Keratinocyte (primary cell): ENCODE results near the gene GARS1. TPM values are rescaled to one million over a fixed set of nuclear protein-coding genes. Genes with fewer than 3 reads are reported as not detected.

ENCODE experiments used
- DNase-seq: peaks from one replicate; pipeline ENCODE4 v3.0.0-alpha.2; 2011; ENCODE audit warnings: low read depth, missing footprints, low spot score
- FAIRE-seq: peaks from 2 replicates; lab custom pipeline; 2011; peaks lifted over from hg19 to GRCh38; lab: Jason Lieb, UNC
- H2AFZ ChIP-seq: 2 replicates; pipeline ENCODE4 v1.6.0; 2012; ENCODE audit warnings: low read length, control low read depth, inconsistent platforms; ENCODE audit not compliant: control insufficient read depth
- H3K27ac ChIP-seq: 2 replicates; pipeline ENCODE4 v1.5.1; 2011; ENCODE audit warnings: low read length; ENCODE audit not compliant: control insufficient read depth, insufficient read depth
- H3K27me3 ChIP-seq: 3 replicates; pipeline ENCODE4 v1.6.0; 2011; ENCODE audit warnings: low read length; ENCODE audit not compliant: control insufficient read depth, insufficient read depth; ENCODE audit errors: extremely low read depth
- H3K36me3 ChIP-seq, 2 experiments: 2 replicates in 1 of 2; 3 replicates in 1 of 2; pipeline ENCODE4 v1.5.1; 2011; ENCODE audit warnings: low read length in 2 of 2, mild to moderate bottlenecking in 1 of 2; ENCODE audit not compliant: control insufficient read depth in 2 of 2, insufficient read depth in 2 of 2; ENCODE audit errors: extremely low read depth in 1 of 2
- H3K4me1 ChIP-seq: 3 replicates; pipeline ENCODE4 v1.5.1; 2011; ENCODE audit warnings: low read length; ENCODE audit not compliant: control insufficient read depth, insufficient read depth; ENCODE audit errors: extremely low read depth
- H3K4me2 ChIP-seq: 3 replicates; pipeline ENCODE4 v1.6.0; 2011; ENCODE audit warnings: low read depth, low read length; ENCODE audit not compliant: control insufficient read depth, insufficient read depth; ENCODE audit errors: extremely low read depth
- H3K4me3 ChIP-seq, 3 experiments: fragments of 200-600 bp in 1 of 3; sonication (generic) in 1 of 3; 2 replicates in 2 of 3; 3 replicates in 1 of 3; pipeline ENCODE4 v1.5.1; 2011 to 2016; ENCODE audit warnings: low read length in 3 of 3, mild to moderate bottlenecking in 3 of 3, control low read depth in 2 of 3, inconsistent platforms in 1 of 3, low read depth in 1 of 3, mixed read lengths in 1 of 3, mixed run types in 1 of 3, moderate library complexity in 1 of 3; ENCODE audit not compliant: control insufficient read depth in 2 of 3, insufficient read depth in 2 of 3; ENCODE audit errors: extremely low read depth in 1 of 3
- H3K79me2 ChIP-seq: 2 replicates; pipeline ENCODE4 v1.6.0; 2012; ENCODE audit warnings: low read length; ENCODE audit not compliant: control insufficient read depth, insufficient read depth
- H3K9ac ChIP-seq: 3 replicates; pipeline ENCODE4 v1.6.0; 2011; ENCODE audit warnings: low read length; ENCODE audit not compliant: control insufficient read depth, insufficient read depth; ENCODE audit errors: extremely low read depth
- H3K9me1 ChIP-seq: 3 replicates; pipeline ENCODE4 v1.6.0; 2011; ENCODE audit warnings: low read length; ENCODE audit not compliant: control insufficient read depth, insufficient read depth; ENCODE audit errors: extremely low read depth
- H3K9me3 ChIP-seq: 2 replicates; pipeline ENCODE4 v1.5.1; 2012; ENCODE audit warnings: low read depth, low read length; ENCODE audit not compliant: control insufficient read depth
- H4K20me1 ChIP-seq: 3 replicates; pipeline ENCODE4 v1.6.0; 2011; ENCODE audit warnings: low read length; ENCODE audit not compliant: control insufficient read depth, insufficient read depth; ENCODE audit errors: extremely low read depth
- CTCF ChIP-seq, 3 experiments: IDR thresholded peaks in 1 of 3; conservative IDR thresholded peaks in 1 of 3; optimal IDR thresholded peaks in 1 of 3; 2 replicates in 2 of 3; 3 replicates in 1 of 3; pipeline versions ENCODE3 to v1.5.1; 2011; ENCODE audit warnings: low read length in 3 of 3, mild to moderate bottlenecking in 3 of 3, moderate library complexity in 2 of 3, control low read depth in 1 of 3, inconsistent platforms in 1 of 3; ENCODE audit not compliant: insufficient read depth in 2 of 3; ENCODE audit errors: extremely low read depth in 1 of 3
- EZH2 ChIP-seq: IDR thresholded peaks from one replicate; pipeline ENCODE4 v1.6.1; 2012; ENCODE audit warnings: inconsistent platforms, mild to moderate bottlenecking, low read length, moderate library complexity
- dilution Hi-C: fragments of 300-500 bp; cut with MboI; formaldehyde crosslinking; loops from one replicate; pipeline ENCODE4 v1.7.0; 2020; ENCODE audit warnings: low sequenced_read_pairs; ENCODE audit not compliant: extremely low pct_ligation_motif_present
- polyA plus RNA-seq, 5 experiments: library from polyadenylated mRNA; depleted of rRNA in 3 of 5; stranded (reverse) in 3 of 5; stranded (forward) in 1 of 5; unstranded in 1 of 5; fragments of >200 nt; gene quantifications; 1 replicate in 1 of 5; 2 replicates in 3 of 5; 3 replicates in 1 of 5; pipeline versions ENCODE4 v1.2.1 to v1.2.3, GENCODE V29; 2011 to 2012; ENCODE audit warnings: missing spikeins in 2 of 5, low read depth in 1 of 5, low replicate concordance in 1 of 5

The GARS1 gene
- polyA plus RNA-seq, 1 donor (not counting 4 experiments of a cell fraction or from before 2014, with no cell fraction given) = 411 TPM

- peak overlapping the region; percentile 83 for H3K4me2 ChIP-seq
- H3K36me3 ChIP-seq = peaks cover 4 to 30% of the 10 kb centered on the region in 2 experiments
- H2AFZ ChIP-seq = no peak overlapping the region
- H3K27me3 ChIP-seq = no peaks in the 10 kb centered on the region
- H3K27ac ChIP-seq = peak overlapping the region; percentile 91
- H3K4me1 ChIP-seq = peaks cover 16% of the 10 kb centered on the region
- H4K20me1 ChIP-seq = peaks cover 16% of the 10 kb centered on the region
- dilution Hi-C loops = no loop called here
- FAIRE-seq = no peak
- H3K79me2 ChIP-seq = peaks cover 79% of the 10 kb centered on the region
- peak overlapping the region; percentile 93 for H3K9ac ChIP-seq
- no peak for TF ChIP-seq EZH2
- no peak for TF ChIP-seq CTCF (optimal IDR thresholded peaks at IDR 0.05 in 1 of 3, IDR thresholded peaks at IDR 0.05 in 1 of 3, conservative IDR thresholded peaks at IDR 0.05 in 1 of 3; ENCODE audit: extremely low read depth in 1 of 3, insufficient read depth in 2 of 3, low read length in 3 of 3)
- H3K4me3 ChIP-seq = peak overlapping the region; percentile 86 to 96 (median 93)
- no peaks in the 10 kb centered on the region for H3K9me3 ChIP-seq
- H3K9me1 ChIP-seq = no peaks in the 10 kb centered on the region
- DNase-seq = no peak
Observed at GRCh38 chr7:30596014-30596641, 1.4 kb downstream of the GARS1 start.

DNA sequence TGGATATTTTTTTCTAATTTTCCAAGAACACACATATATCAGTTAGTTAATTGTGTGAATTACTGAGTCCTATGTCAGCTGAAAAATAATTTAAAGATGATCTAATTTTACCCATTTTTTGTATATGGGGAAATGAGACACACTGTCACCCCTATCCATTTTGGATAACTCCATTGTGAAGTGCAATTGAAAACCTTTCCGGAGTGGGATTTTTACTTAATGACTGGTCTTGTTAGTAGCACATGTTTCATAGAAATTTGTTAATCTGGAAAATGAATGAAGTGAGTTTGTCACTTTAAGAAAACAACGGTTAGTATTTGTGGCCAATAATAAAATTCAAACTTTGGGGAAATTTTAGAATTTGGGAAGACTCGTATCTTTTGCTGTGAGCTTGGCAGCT lies 2.0 kb downstream of the GARS1 start:
- Histone ChIP-seq H3K4me1 (peaks cover 16% of the 10 kb centered on the region), H3K79me2 (peaks cover 75% of the 10 kb centered on the region), H4K20me1 (peaks cover 16% of the 10 kb centered on the region), H3K9ac (peak overlapping the region; percentile 93), H3K27ac (peak overlapping the region; percentile 91), H2AFZ (no peak overlapping the region), H3K36me3 (peaks cover 4 to 30% of the 10 kb centered on the region in 2 experiments), H3K4me3 (peak overlapping the region; percentile 86 to 96 (median 93)), H3K27me3 (no peaks in the 10 kb centered on the region), H3K9me3 (no peaks in the 10 kb centered on the region), H3K9me1 (no peaks in the 10 kb centered on the region), H3K4me2 (peak overlapping the region; percentile 83)
- dilution Hi-C loops = no loop called here
- no peak for TF ChIP-seq EZH2
- no peak for TF ChIP-seq CTCF (optimal IDR thresholded peaks at IDR 0.05 in 1 of 3, IDR thresholded peaks at IDR 0.05 in 1 of 3, conservative IDR thresholded peaks at IDR 0.05 in 1 of 3; ENCODE audit: extremely low read depth in 1 of 3, insufficient read depth in 2 of 3, low read length in 3 of 3)
- DNase-seq = no peak
- no peak for FAIRE-seq
